GM23338 (cell line): Measurements from ENCODE around the gene TMEM74B. TPM values are rescaled to one million over a fixed set of nuclear protein-coding genes. Genes with fewer than 3 reads are reported as not detected.

Experiments used
- ATAC-seq: fragments of 200-7000 bp; cut with Tn5 transposase; 3 replicates; pipeline ENCODE4 v1.9.1; 2020
- DNase-seq: peaks from one replicate; pipeline ENCODE4 v3.0.0-alpha.2; 2015; ENCODE audit warnings: low spot score
- H2AFZ ChIP-seq: fragments of 200-600 bp; sonication (generic); 2 replicates; pipeline ENCODE4 v1.8.0; 2016; ENCODE audit warnings: antibody characterized with exemption, mild to moderate bottlenecking, moderate library complexity
- H3F3A ChIP-seq: fragments of 200-600 bp; sonication (generic); replicated peaks from 2 replicates; pipeline ENCODE4 v1.8.0; 2017; ENCODE audit warnings: antibody characterized with exemption, mixed run types, low read depth
- H3K27ac ChIP-seq: fragments of 200-600 bp; sonication (generic); 2 replicates; pipeline ENCODE4 v1.6.1; 2016; ENCODE audit warnings: low read depth
- H3K27me3 ChIP-seq: fragments of 200-600 bp; sonication (generic); 2 replicates; pipeline ENCODE4 v1.8.0; 2016; ENCODE audit warnings: mild to moderate bottlenecking, mixed run types, moderate library complexity; ENCODE audit not compliant: insufficient read depth
- H3K36me3 ChIP-seq: fragments of 200-600 bp; sonication (generic); 2 replicates; pipeline ENCODE4 v1.8.0; 2016; ENCODE audit warnings: mild to moderate bottlenecking; ENCODE audit not compliant: insufficient read depth
- H3K4me1 ChIP-seq: fragments of 200-600 bp; sonication (generic); 2 replicates; pipeline ENCODE4 v1.8.0; 2016; ENCODE audit warnings: mild to moderate bottlenecking, moderate library complexity; ENCODE audit not compliant: insufficient read depth
- H3K4me2 ChIP-seq: fragments of 200-600 bp; sonication (generic); 2 replicates; pipeline ENCODE4 v1.7.1; 2017; ENCODE audit warnings: mixed run types
- H3K4me3 ChIP-seq: fragments of 200-600 bp; sonication (generic); 2 replicates; pipeline ENCODE4 v1.6.1; 2016; ENCODE audit warnings: mixed run types
- H3K79me2 ChIP-seq: fragments of 200-600 bp; sonication (generic); replicated peaks from 2 replicates; pipeline ENCODE4 v1.8.0; 2017; ENCODE audit warnings: mild to moderate bottlenecking; ENCODE audit not compliant: insufficient read depth
- H3K9me2 ChIP-seq: fragments of 200-600 bp; sonication (generic); 2 replicates; pipeline ENCODE4 v1.8.0; 2017; ENCODE audit not compliant: insufficient read depth
- H4K20me1 ChIP-seq: fragments of 200-600 bp; sonication (generic); replicated peaks from 2 replicates; pipeline ENCODE4 v1.8.0; 2017; ENCODE audit warnings: mild to moderate bottlenecking; ENCODE audit not compliant: insufficient read depth
- H3K27ac Mint-ChIP-seq: 2 replicates; pipeline ENCODE4 v1.8.0; 2020; ENCODE audit warnings: inconsistent platforms, mild to moderate bottlenecking, moderate library complexity, mixed read lengths
- H3K27me3 Mint-ChIP-seq: 3 replicates; pipeline ENCODE4 v1.8.0; 2022; ENCODE audit warnings: low read depth, mild to moderate bottlenecking, moderate library complexity, mixed read lengths, inconsistent platforms; ENCODE audit not compliant: insufficient read depth, poor library complexity
- H3K36me3 Mint-ChIP-seq: 3 replicates; pipeline ENCODE4 v1.8.0; 2021; ENCODE audit warnings: low read depth, mild to moderate bottlenecking, inconsistent platforms, moderate library complexity, mixed read lengths
- H3K4me1 Mint-ChIP-seq: 3 replicates; pipeline ENCODE4 v1.8.0; 2020; ENCODE audit warnings: mild to moderate bottlenecking, inconsistent platforms, mixed read lengths
- H3K4me3 Mint-ChIP-seq: 3 replicates; pipeline ENCODE4 v1.8.0; 2021; ENCODE audit warnings: moderate library complexity, mild to moderate bottlenecking, inconsistent platforms, mixed read lengths
- H3K9me3 Mint-ChIP-seq: 3 replicates; pipeline ENCODE4 v1.8.0; 2020; ENCODE audit warnings: moderate library complexity, mild to moderate bottlenecking, inconsistent platforms, mixed read lengths
- CREB1 ChIP-seq: fragments of 250-450 bp; sonication (Bioruptor Pico); IDR thresholded peaks from 2 replicates; pipeline ENCODE4 v1.5.0; 2020; ENCODE audit warnings: low read depth, mild to moderate bottlenecking, moderate library complexity
- EZH2 ChIP-seq: fragments of 200-600 bp; sonication (generic); IDR thresholded peaks from one replicate; pipeline ENCODE4 v1.8.0; 2017; ENCODE audit warnings: antibody characterized with exemption, mild to moderate bottlenecking, low read depth; ENCODE audit not compliant: unreplicated experiment
- EZH2phosphoT487 ChIP-seq: fragments of 200-600 bp; sonication (generic); IDR thresholded peaks from one replicate; pipeline ENCODE4 v1.8.1; 2018; ENCODE audit warnings: antibody characterized with exemption; ENCODE audit not compliant: unreplicated experiment
- JUNB ChIP-seq: IDR thresholded peaks from one replicate; pipeline ENCODE4 v1.6.1; 2016; ENCODE audit warnings: antibody characterized with exemption; ENCODE audit not compliant: unreplicated experiment
- POLR2AphosphoS5 ChIP-seq: IDR thresholded peaks from 2 replicates; pipeline ENCODE4 v1.6.1; 2016; ENCODE audit warnings: antibody characterized with exemption, low read depth
- REST ChIP-seq: IDR thresholded peaks from one replicate; pipeline ENCODE4 v1.6.1; 2018; ENCODE audit warnings: antibody characterized with exemption; ENCODE audit not compliant: unreplicated experiment
- STAT1 ChIP-seq: IDR thresholded peaks from one replicate; pipeline ENCODE4 v1.6.1; 2016; ENCODE audit warnings: antibody characterized with exemption; ENCODE audit not compliant: unreplicated experiment
- ZNF114 ChIP-seq: fragments of 250-450 bp; sonication (Bioruptor Pico); IDR thresholded peaks from 2 replicates; pipeline ENCODE4 v1.5.0; 2020; ENCODE audit warnings: mild to moderate bottlenecking, moderate library complexity
- ZNF331 ChIP-seq: fragments of 250-450 bp; sonication (Bioruptor Pico); IDR thresholded peaks from 2 replicates; pipeline ENCODE4 v1.5.0; 2020; ENCODE audit warnings: low read depth, mild to moderate bottlenecking, moderate library complexity
- polyA plus RNA-seq: library from polyadenylated mRNA; unstranded; fragments of >200 nt; fragmentation: Nextera tagmentation; extraction: Ambion mirVana; gene quantifications from 2 replicates; pipeline ENCODE4 v1.2.1, GENCODE V29; 2016
- total RNA-seq: library from RNA; depleted of rRNA; stranded (reverse); fragments of >200 nt; shearing (Covaris generic); gene quantifications from 2 replicates; pipeline ENCODE4 v1.2.3, GENCODE V29; 2014
- TF ChIP-seq, protein P1 (sequence below): fragments of 250-450 bp; sonication (Bioruptor Pico); IDR thresholded peaks from 2 replicates; pipeline ENCODE4 v1.5.0; 2020; ENCODE audit warnings: mild to moderate bottlenecking, moderate library complexity

TMEM74B gene
- total and polyA plus RNA-seq, 2 experiments from 2014 or later, result 1.0 to 4.8 TPM

DNA sequence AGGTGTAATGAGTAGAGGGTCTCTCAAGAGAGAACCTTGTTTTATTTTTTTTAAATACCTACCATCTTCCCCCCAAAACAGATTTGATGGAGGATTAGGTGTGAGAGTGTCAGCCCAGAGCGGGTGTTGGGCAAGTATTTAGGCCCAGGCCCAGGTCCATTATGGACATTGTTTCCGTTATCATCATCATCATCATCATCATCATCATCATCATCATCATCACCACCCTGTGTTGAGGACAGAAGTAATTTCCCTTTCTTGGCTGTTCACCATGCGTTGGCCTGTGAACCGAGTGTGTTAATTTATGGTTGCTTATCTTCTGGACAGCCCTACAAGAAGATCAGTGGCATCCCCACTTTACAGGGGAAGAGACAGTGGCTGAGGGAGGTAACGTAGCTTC lies 37.8 kb downstream of the TMEM74B start (continued):
- TF ChIP-seq ZNF114 (CRISPR knock-in tag) (no peak), REST (no peak), CREB1 (CRISPR knock-in tag) (no peak), EZH2phosphoT487 (no peak), POLR2AphosphoS5 (no peak), STAT1 (no peak), ZNF331 (no peak), EZH2 (no peak)

- H3K36me3 Mint-ChIP-seq, result peaks cover 24% of the 10 kb centered on the region
- Histone ChIP-seq H2AFZ (no peak overlapping the region), H3K27me3 (no peaks in the 10 kb centered on the region), H3K4me3 (no peak overlapping the region), H3K27ac (no peak overlapping the region), H4K20me1 (peaks cover 10% of the 10 kb centered on the region; the same call in 1 of the 2 replicates), H3K4me2 (no peak overlapping the region), H3K9me2 (no peaks in the 10 kb centered on the region), H3K79me2 (no peaks in the 10 kb centered on the region), H3F3A (no peaks in the 10 kb centered on the region), H3K36me3 (peaks cover 5% of the 10 kb centered on the region), H3K4me1 (no peaks in the 10 kb centered on the region)
- peaks cover 1% of the 10 kb centered on the region for H3K27me3 Mint-ChIP-seq
- TF ChIP-seq EZH2 (no peak), REST (no peak), ZNF331 (no peak), CREB1 (CRISPR knock-in tag) (no peak), JUNB (no peak), ZNF114 (CRISPR knock-in tag) (no peak)
- TF ChIP-seq, protein P1, sequence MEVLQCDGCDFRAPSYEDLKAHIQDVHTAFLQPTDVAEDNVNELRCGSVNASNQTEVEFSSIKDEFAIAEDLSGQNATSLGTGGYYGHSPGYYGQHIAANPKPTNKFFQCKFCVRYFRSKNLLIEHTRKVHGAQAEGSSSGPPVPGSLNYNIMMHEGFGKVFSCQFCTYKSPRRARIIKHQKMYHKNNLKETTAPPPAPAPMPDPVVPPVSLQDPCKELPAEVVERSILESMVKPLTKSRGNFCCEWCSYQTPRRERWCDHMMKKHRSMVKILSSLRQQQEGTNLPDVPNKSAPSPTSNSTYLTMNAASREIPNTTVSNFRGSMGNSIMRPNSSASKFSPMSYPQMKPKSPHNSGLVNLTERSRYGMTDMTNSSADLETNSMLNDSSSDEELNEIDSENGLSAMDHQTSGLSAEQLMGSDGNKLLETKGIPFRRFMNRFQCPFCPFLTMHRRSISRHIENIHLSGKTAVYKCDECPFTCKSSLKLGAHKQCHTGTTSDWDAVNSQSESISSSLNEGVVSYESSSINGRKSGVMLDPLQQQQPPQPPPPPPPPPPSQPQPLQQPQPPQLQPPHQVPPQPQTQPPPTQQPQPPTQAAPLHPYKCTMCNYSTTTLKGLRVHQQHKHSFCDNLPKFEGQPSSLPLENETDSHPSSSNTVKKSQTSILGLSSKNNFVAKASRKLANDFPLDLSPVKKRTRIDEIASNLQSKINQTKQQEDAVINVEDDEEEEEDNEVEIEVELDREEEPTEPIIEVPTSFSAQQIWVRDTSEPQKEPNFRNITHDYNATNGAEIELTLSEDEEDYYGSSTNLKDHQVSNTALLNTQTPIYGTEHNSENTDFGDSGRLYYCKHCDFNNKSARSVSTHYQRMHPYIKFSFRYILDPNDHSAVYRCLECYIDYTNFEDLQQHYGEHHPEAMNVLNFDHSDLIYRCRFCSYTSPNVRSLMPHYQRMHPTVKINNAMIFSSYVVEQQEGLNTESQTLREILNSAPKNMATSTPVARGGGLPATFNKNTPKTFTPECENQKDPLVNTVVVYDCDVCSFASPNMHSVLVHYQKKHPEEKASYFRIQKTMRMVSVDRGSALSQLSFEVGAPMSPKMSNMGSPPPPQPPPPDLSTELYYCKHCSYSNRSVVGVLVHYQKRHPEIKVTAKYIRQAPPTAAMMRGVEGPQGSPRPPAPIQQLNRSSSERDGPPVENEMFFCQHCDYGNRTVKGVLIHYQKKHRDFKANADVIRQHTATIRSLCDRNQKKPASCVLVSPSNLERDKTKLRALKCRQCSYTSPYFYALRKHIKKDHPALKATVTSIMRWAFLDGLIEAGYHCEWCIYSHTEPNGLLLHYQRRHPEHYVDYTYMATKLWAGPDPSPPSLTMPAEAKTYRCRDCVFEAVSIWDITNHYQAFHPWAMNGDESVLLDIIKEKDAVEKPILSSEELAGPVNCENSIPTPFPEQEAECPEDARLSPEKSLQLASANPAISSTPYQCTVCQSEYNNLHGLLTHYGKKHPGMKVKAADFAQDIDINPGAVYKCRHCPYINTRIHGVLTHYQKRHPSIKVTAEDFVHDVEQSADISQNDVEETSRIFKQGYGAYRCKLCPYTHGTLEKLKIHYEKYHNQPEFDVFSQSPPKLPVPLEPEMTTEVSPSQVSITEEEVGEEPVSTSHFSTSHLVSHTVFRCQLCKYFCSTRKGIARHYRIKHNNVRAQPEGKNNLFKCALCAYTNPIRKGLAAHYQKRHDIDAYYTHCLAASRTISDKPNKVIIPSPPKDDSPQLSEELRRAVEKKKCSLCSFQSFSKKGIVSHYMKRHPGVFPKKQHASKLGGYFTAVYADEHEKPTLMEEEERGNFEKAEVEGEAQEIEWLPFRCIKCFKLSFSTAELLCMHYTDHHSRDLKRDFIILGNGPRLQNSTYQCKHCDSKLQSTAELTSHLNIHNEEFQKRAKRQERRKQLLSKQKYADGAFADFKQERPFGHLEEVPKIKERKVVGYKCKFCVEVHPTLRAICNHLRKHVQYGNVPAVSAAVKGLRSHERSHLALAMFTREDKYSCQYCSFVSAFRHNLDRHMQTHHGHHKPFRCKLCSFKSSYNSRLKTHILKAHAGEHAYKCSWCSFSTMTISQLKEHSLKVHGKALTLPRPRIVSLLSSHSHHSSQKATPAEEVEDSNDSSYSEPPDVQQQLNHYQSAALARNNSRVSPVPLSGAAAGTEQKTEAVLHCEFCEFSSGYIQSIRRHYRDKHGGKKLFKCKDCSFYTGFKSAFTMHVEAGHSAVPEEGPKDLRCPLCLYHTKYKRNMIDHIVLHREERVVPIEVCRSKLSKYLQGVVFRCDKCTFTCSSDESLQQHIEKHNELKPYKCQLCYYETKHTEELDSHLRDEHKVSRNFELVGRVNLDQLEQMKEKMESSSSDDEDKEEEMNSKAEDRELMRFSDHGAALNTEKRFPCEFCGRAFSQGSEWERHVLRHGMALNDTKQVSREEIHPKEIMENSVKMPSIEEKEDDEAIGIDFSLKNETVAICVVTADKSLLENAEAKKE, result no peak
- H3K27ac Mint-ChIP-seq, result no peak overlapping the region
- H3K9me3 Mint-ChIP-seq, result no peaks in the 10 kb centered on the region
- H3K4me1 Mint-ChIP-seq, result no peaks in the 10 kb centered on the region
- H3K4me3 Mint-ChIP-seq, result no peak overlapping the region
- DNase-seq (no peak), ATAC-seq (no peak)
Measured at GRCh38 chr20:1144401-1145172, 40.2 kb downstream of the TMEM74B start.
